ENCODE results near the gene SLC39A9. TPM values are rescaled to one million over a fixed set of nuclear protein-coding genes. Genes with fewer than 3 reads are reported as not detected.
A peak's percentile ranks its signal among the peaks of the same experiment; 100 is the strongest.

SLC39A9 gene
- total RNA-seq, 6 donors from 2014 or later, result 17.8 to 70.4 (median 54.0) TPM

GRCh38 chr14:69479696-69480095 lies 81.2 kb downstream of the SLC39A9 start:
- H3K4me1 ChIP-seq, result peaks cover 6 to 15% (median 13%) of the 10 kb centered on the region in 4 donors
- TF ChIP-seq POLR2A (IDR thresholded peaks at IDR 0.05) (no peak), CTCF (IDR thresholded peaks at IDR 0.05) (no peak), POLR2AphosphoS5 (IDR thresholded peaks at IDR 0.05) (no peak), EP300 (IDR thresholded peaks at IDR 0.05) (no peak)
- no peak overlapping the region for H3K27ac ChIP-seq
- no peaks in the 10 kb centered on the region for H3K36me3 ChIP-seq
- DNase-seq, result no peak
- H3K4me3 ChIP-seq, result no peak overlapping the region
- H3K27me3 ChIP-seq, result peaks cover 0 to 17% (median 4%) of the 10 kb centered on the region in 4 donors
- no peaks in the 10 kb centered on the region for H3K9me3 ChIP-seq
- no peak for ATAC-seq (ENCODE audit: low FRiP score in 2 of 2)
- WGBS, 2 donors, result 91 to 93% methylated on average over 5 of the region's 5 CpGs

DNA sequence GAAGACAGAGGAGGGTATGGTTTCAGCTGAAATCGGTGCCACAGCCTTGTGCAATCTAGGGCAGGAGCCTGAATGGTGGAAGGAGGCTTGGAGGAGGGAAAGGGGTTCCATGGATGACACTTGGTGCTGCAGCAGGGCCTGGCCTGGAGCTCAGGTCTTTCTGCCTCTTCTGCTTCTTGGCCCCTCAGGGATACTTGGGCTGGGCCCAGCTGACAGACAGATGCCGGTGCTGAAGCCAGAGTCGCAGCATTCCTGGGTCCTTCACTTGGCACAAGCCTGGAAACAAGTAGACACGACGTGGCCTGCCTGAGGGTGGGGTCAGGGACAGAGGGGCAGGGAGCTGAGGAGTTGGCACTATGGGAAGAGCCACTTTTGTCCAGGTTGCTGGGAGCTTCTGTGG lies 81.6 kb downstream of the SLC39A9 start:
- Histone ChIP-seq H3K4me3 (no peak overlapping the region), H3K4me1 (peaks cover 6 to 20% (median 17%) of the 10 kb centered on the region in 4 donors), H3K36me3 (no peaks in the 10 kb centered on the region), H3K27me3 (peaks cover 0 to 21% (median 6%) of the 10 kb centered on the region in 4 donors), H3K27ac (no peak overlapping the region), H3K9me3 (no peaks in the 10 kb centered on the region)
- DNase-seq, result no peak
- TF ChIP-seq CTCF (IDR thresholded peaks at IDR 0.05) (no peak), POLR2AphosphoS5 (IDR thresholded peaks at IDR 0.05) (no peak), EP300 (IDR thresholded peaks at IDR 0.05) (no peak), POLR2A (IDR thresholded peaks at IDR 0.05) (no peak)
- ATAC-seq (ENCODE audit: low FRiP score in 2 of 2), result no peak
- WGBS, 2 donors, result 81 to 94% methylated on average over 5 of the region's 5 CpGs

DNA sequence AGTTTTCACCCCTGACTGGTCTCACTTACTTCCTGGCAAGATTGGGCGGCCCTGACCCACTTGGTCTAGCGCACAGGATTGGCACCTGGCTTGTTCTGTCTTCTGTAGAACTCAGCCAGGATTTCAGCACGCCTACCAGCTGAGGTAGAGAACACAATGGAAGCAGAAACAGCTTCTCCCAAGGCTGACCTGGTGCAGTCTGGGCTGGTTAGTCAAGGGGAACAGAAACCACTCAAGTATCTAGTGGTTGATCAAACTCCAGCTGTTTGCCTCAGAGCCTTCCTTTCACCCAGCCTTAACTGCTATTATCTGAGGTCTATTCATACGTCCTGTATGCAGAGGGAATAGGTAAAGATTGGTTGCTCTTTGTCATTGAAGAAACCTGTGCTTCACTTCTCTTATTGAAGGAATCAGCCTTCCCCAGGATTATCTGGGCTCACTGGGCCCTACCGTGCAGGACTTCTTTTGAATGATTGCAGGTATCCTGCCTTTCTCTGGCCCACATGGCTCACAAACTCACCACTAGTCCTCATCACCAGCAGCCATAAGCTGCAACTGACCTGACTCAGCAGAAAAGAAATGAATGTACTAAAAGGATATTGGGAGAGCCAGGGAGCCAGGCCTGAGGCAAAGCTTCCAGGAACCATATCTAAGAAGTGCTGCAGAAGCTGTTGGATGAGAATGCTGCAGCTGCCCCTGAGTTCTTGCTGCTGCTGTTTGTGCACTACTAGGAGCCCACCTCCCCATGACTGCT lies 83.5 kb downstream of the SLC39A9 start:
- Histone ChIP-seq H3K27me3 (peaks cover 0 to 24% (median 11%) of the 10 kb centered on the region in 4 donors), H3K36me3 (no peaks in the 10 kb centered on the region), H3K27ac (no peak overlapping the region), H3K9me3 (no peaks in the 10 kb centered on the region), H3K4me1 (peaks cover 6 to 21% (median 17%) of the 10 kb centered on the region in 4 donors), H3K4me3 (no peak overlapping the region)
- TF ChIP-seq POLR2A (IDR thresholded peaks at IDR 0.05) (no peak), EP300 (IDR thresholded peaks at IDR 0.05) (no peak), CTCF (IDR thresholded peaks at IDR 0.05) (no peak), POLR2AphosphoS5 (IDR thresholded peaks at IDR 0.05) (no peak)
- no peak for DNase-seq
- ATAC-seq (ENCODE audit: low FRiP score in 2 of 2), result no peak
- WGBS, 2 donors, result 81 to 85% methylated on average over 5 of the region's 5 CpGs

GRCh38 chr14:69483765-69484443 lies 85.4 kb downstream of the SLC39A9 start:
- H3K9me3 ChIP-seq, result no peaks in the 10 kb centered on the region
- H3K36me3 ChIP-seq, result no peaks in the 10 kb centered on the region
- H3K27me3 ChIP-seq, result peaks cover 0 to 24% (median 11%) of the 10 kb centered on the region in 4 donors
- WGBS, 2 donors, result 5 to 19% methylated on average over 20 to 43 of the region's 54 CpGs
- DNase-seq (peak; percentile 28 to 89), ATAC-seq (ENCODE audit: low FRiP score in 2 of 2) (peak; percentile 27 to 59)
- TF ChIP-seq POLR2AphosphoS5 (IDR thresholded peaks at IDR 0.05) (no peak), CTCF (IDR thresholded peaks at IDR 0.05) (no peak), POLR2A (IDR thresholded peaks at IDR 0.05) (no peak), EP300 (IDR thresholded peaks at IDR 0.05) (no peak)
- peak overlapping the region in 1 of 4 donors; percentile 26 for H3K27ac ChIP-seq
- peaks cover 6 to 21% (median 17%) of the 10 kb centered on the region in 4 donors for H3K4me1 ChIP-seq
- H3K4me3 ChIP-seq, result peak overlapping the region in 3 of 4 donors; percentile 44 to 51 (median 48)
